Sigmoid colon (tissue), 7 donors: ENCODE results near the gene SAC3D1. TPM values are rescaled to one million over a fixed set of nuclear protein-coding genes. Genes with fewer than 3 reads are reported as not detected.

Experiments used
- DNase-seq: peaks from one replicate; pipeline ENCODE4 v3.0.0-alpha.2; 2019
- H3K27ac ChIP-seq, 4 donors: fragments of 200-600 bp; sonication (generic); one replicate each; pipeline ENCODE4 v1.5.1; 2016 to 2019; ENCODE audit warnings: mild to moderate bottlenecking in 1 of 4
- H3K27me3 ChIP-seq, 3 donors: fragments of 200-600 bp; sonication (generic); one replicate each; pipeline ENCODE4 v1.5.1; 2019; ENCODE audit warnings: mild to moderate bottlenecking in 1 of 3
- H3K36me3 ChIP-seq, 4 donors: fragments of 200-600 bp; sonication (generic); one replicate each; pipeline ENCODE4 v1.5.1; 2016 to 2019
- H3K4me1 ChIP-seq, 4 donors: fragments of 200-600 bp; sonication (generic); one replicate each; pipeline ENCODE4 v1.5.1; 2017 to 2019
- H3K4me3 ChIP-seq, 4 donors: fragments of 200-600 bp; sonication (generic); one replicate each; pipeline ENCODE4 v1.5.1; 2017 to 2019; ENCODE audit warnings: mild to moderate bottlenecking in 2 of 4, moderate library complexity in 1 of 4
- H3K9me3 ChIP-seq, 4 donors: fragments of 200-600 bp in 3 of 4; sonication (generic) in 3 of 4; one replicate each; pipeline versions ENCODE4 v1.5.1 to v1.6.1; 2013 to 2019
- EP300 ChIP-seq, 4 donors: sonication (generic); formaldehyde crosslinking; IDR thresholded peaks; one replicate each; pipeline ENCODE4 v1.6.1; 2017; ENCODE audit warnings: antibody characterized with exemption in 4 of 4
- POLR2A ChIP-seq, 2 donors: fragments of 450-650 bp; IDR thresholded peaks; one replicate each; pipeline ENCODE4 v1.6.1; 2016; ENCODE audit warnings: antibody characterized with exemption in 2 of 2, mild to moderate bottlenecking in 2 of 2, moderate library complexity in 2 of 2
- POLR2AphosphoS5 ChIP-seq, 4 donors: sonication (generic); formaldehyde crosslinking; IDR thresholded peaks; one replicate each; pipeline ENCODE4 v1.6.1; 2017; ENCODE audit warnings: antibody characterized with exemption in 4 of 4
- WGBS, 2 donors: extraction: QIAGEN DNeasy Blood & Tissue Kit; methylation state at CpG; one replicate each; pipeline ENCODE4 v1.1.7; 2013; 5-methylcytosine and 5-hydroxymethylcytosine counted together
- intact Hi-C: fragments of 100-400 bp; cut with DNase I; formaldehyde crosslinking; loops from one replicate; pipeline ENCODE4 v1.15.1; 2023
- polyA plus RNA-seq, 3 donors: library from polyadenylated mRNA; stranded (reverse); fragments of 200-250 nt; gene quantifications; one replicate each; pipeline ENCODE4 v1.2.3, GENCODE V29; 2013
- total RNA-seq, 4 donors: library from RNA; depleted of rRNA; stranded (reverse); fragments of >200 nt; gene quantifications; one replicate each; pipeline ENCODE4 v1.1.0, GENCODE V29; 2016
- TF ChIP-seq, protein P1 (sequence below), 4 experiments: fragments of 450-650 bp in 3 of 4; fragments of 200-600 bp in 1 of 4; IDR thresholded peaks; one replicate each; pipeline ENCODE4 v1.5.1; 2016 to 2019; ENCODE audit warnings: antibody characterized with exemption in 4 of 4, mild to moderate bottlenecking in 3 of 4, moderate library complexity in 2 of 4
- donor health status: healthy with polysubstance abuse.
- donor health status: Bipolar disorder and iron deficiency.
- donor health status: healthy.

The SAC3D1 gene
- total and polyA plus RNA-seq, 7 donors, result 9.1 to 20.3 (median 13.0) TPM

DNA sequence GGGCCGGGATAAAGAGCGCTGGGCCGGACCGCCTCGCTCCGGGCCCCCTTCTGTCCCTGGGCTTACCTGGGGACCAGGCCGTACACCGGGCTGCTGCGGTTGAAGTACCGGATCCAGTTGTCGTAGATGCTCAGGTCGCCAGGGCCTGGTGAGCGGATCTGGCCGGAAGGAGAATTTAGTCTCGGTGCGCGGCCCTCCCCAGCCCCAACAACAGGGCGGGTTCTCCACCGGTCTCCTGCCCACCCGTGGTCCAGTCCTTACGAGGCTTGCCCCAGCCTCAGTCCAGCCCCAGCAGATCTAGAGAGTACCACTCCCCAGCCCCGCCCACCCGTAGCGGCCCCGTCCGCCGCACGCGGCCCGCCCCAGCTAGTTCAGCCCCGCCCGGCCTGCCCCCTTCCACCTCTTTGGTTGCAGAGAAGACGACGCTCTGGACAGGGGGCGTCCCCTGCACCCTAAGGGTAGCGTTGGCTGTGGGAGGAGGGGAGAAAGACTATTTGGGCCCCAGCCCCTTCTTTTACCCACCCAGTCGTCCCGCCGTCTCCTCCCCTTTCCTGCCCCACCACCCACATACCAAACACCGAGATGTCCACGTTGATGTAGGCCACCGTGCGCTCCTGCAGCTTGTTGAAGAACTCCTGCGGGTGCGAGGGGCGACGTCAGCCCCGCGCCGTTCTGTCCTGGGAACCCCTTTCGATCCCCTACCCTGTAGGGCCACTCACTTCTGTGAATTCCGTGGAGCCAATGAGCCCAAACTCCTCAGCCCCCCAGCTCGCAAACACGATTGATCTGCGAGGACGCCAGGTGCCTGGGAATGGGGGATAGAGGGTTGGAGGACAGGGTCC, 6.8 kb downstream of the SAC3D1 start:
- WGBS, 2 donors, result 24 to 51% methylated on average over 56 of the region's 56 CpGs
- TF ChIP-seq, protein P1, sequence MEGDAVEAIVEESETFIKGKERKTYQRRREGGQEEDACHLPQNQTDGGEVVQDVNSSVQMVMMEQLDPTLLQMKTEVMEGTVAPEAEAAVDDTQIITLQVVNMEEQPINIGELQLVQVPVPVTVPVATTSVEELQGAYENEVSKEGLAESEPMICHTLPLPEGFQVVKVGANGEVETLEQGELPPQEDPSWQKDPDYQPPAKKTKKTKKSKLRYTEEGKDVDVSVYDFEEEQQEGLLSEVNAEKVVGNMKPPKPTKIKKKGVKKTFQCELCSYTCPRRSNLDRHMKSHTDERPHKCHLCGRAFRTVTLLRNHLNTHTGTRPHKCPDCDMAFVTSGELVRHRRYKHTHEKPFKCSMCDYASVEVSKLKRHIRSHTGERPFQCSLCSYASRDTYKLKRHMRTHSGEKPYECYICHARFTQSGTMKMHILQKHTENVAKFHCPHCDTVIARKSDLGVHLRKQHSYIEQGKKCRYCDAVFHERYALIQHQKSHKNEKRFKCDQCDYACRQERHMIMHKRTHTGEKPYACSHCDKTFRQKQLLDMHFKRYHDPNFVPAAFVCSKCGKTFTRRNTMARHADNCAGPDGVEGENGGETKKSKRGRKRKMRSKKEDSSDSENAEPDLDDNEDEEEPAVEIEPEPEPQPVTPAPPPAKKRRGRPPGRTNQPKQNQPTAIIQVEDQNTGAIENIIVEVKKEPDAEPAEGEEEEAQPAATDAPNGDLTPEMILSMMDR (IDR thresholded peaks at IDR 0.05), result no peak
- TF ChIP-seq POLR2AphosphoS5 (IDR thresholded peaks at IDR 0.05) (no peak), EP300 (IDR thresholded peaks at IDR 0.05) (no peak), POLR2A (IDR thresholded peaks at IDR 0.05) (no peak)
- intact Hi-C loops, result no loop called here
- Histone ChIP-seq H3K27me3 (no peaks in the 10 kb centered on the region), H3K27ac (peak overlapping the region; percentile 55 to 60 (median 58)), H3K4me1 (peaks cover 0 to 23% (median 16%) of the 10 kb centered on the region in 4 donors), H3K4me3 (peak overlapping the region; percentile 46 to 60 (median 56)), H3K9me3 (no peaks in the 10 kb centered on the region), H3K36me3 (peaks cover 0 to 21% (median 0%) of the 10 kb centered on the region in 4 donors)
- peak; percentile 75 for DNase-seq

- intact Hi-C loops, result no loop called here
- no peak for DNase-seq
- no peaks in the 10 kb centered on the region for H3K9me3 ChIP-seq
- no peaks in the 10 kb centered on the region for H3K36me3 ChIP-seq
- H3K27me3 ChIP-seq, result no peaks in the 10 kb centered on the region
- TF ChIP-seq, protein P1 (IDR thresholded peaks at IDR 0.05), result no peak
- no peak for TF ChIP-seq POLR2A (IDR thresholded peaks at IDR 0.05)
- no peak for TF ChIP-seq EP300 (IDR thresholded peaks at IDR 0.05)
- no peak for TF ChIP-seq POLR2AphosphoS5 (IDR thresholded peaks at IDR 0.05)
- 83 to 87% methylated on average over 9 of the region's 9 CpGs for WGBS, 2 donors
- no peak overlapping the region for H3K4me3 ChIP-seq
- H3K4me1 ChIP-seq, result peaks cover 0 to 19% (median 15%) of the 10 kb centered on the region in 4 donors
- H3K27ac ChIP-seq, result no peak overlapping the region
These were observed 10.4 kb downstream of the SAC3D1 start for GRCh38 chr11:65051398-65051858.

DNA sequence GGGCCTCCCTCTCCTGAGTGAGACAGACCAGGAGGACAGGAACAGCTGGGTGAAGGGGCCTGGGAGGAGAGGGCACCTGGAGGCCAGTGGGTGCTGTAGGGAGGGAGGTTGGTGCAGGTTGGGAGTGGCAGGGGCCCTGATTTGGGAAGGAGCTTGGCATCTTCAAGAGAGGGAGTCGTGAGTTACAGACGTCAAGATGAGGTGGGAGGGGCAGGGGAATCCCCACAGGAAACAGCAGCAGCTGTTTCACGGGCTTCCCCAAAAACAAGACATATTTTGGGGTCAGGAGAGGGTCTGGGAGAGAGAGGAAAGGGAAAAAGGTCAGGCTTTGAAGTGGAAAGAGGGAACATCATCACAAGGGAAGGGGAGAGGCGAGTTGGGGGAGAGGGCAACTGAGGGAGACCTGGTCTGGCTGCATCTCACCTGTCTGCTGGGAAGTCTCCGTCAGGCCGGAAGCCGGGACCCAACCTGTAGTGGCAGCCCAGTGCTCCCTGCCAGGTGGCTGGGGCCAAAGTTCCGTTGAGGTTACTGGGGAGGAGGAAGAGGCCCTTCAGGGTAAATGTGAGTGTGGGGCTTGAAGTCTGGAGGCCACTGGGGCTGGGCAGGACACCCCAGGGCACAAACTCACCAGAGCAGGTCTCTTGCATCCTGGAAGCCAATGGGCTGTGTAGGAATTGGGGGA, 13.0 kb downstream of the SAC3D1 start:
- intact Hi-C loops, result no loop called here

DNA sequence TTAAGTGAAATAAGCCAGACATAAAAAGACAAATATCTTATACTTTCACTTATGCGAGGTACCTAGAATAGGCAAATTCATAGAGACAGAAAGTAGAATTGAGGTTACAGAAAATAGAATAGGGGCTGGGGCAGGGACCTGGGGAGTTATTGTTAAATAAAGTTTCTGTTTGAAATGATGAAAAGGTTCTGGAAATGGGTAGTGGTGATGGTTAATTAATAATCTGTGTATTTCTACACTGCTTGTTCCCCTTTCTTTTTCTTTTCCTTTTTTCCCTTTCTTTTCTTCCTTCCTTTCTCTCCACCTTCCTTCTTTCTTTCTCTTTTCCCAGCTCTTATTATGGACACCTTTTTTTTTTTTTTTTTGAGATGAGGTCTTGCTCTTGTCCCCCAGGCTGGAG, 14.5 kb downstream of the SAC3D1 start:
- Histone ChIP-seq H3K36me3 (no peaks in the 10 kb centered on the region), H3K4me1 (no peaks in the 10 kb centered on the region), H3K27ac (no peak overlapping the region), H3K9me3 (no peaks in the 10 kb centered on the region), H3K4me3 (no peak overlapping the region), H3K27me3 (no peaks in the 10 kb centered on the region)
- WGBS, 2 donors, result 85% methylated on average over 1 of the region's 1 CpG
- no peak for DNase-seq
- no peak for TF ChIP-seq EP300 (IDR thresholded peaks at IDR 0.05)
- TF ChIP-seq POLR2A (IDR thresholded peaks at IDR 0.05), result no peak
- TF ChIP-seq, protein P1 (IDR thresholded peaks at IDR 0.05), result no peak
- no peak for TF ChIP-seq POLR2AphosphoS5 (IDR thresholded peaks at IDR 0.05)
- intact Hi-C loops, result no loop called here

More for the DNA sequence above, 13.0 kb downstream of the SAC3D1 start:
- no peak overlapping the region for H3K4me3 ChIP-seq
- TF ChIP-seq EP300 (IDR thresholded peaks at IDR 0.05) (no peak), POLR2AphosphoS5 (IDR thresholded peaks at IDR 0.05) (no peak), POLR2A (IDR thresholded peaks at IDR 0.05) (no peak)
- TF ChIP-seq, protein P1 (IDR thresholded peaks at IDR 0.05), result no peak
- no peaks in the 10 kb centered on the region for H3K36me3 ChIP-seq
- WGBS, 2 donors, result 26 to 39% methylated on average over 8 of the region's 8 CpGs
- DNase-seq, result no peak
- no peak overlapping the region for H3K27ac ChIP-seq
- H3K27me3 ChIP-seq, result no peaks in the 10 kb centered on the region
- H3K9me3 ChIP-seq, result no peaks in the 10 kb centered on the region
- no peaks in the 10 kb centered on the region for H3K4me1 ChIP-seq
